Thyroid gland (tissue), 4 donors: ENCODE data around the gene FAM168A. TPM values are rescaled to one million over a fixed set of nuclear protein-coding genes. Genes with fewer than 3 reads are reported as not detected.

Experiments
- DNase-seq, 2 donors: peaks; one replicate each; pipeline ENCODE4 v3.0.0-alpha.2; 2019
- H3K27ac ChIP-seq, 3 donors: fragments of 200-600 bp; sonication (generic); 1 replicate in 2 of 3; 2 replicates in 1 of 3; pipeline ENCODE4 v1.5.1; 2016 to 2019; ENCODE audit warnings: mild to moderate bottlenecking in 1 of 3, moderate library complexity in 1 of 3
- H3K27me3 ChIP-seq: fragments of 200-600 bp; sonication (generic); one replicate; pipeline ENCODE4 v1.5.1; 2019
- H3K36me3 ChIP-seq, 2 donors: fragments of 200-600 bp; sonication (generic); one replicate each; pipeline ENCODE4 v1.5.1; 2016 to 2019
- H3K4me1 ChIP-seq, 2 donors: fragments of 200-600 bp; sonication (generic); one replicate each; pipeline ENCODE4 v1.5.1; 2017 to 2019
- H3K4me3 ChIP-seq, 3 donors: fragments of 200-600 bp; sonication (generic); replicated peaks in 1 of 3; 1 replicate in 2 of 3; 2 replicates in 1 of 3; pipeline ENCODE4 v1.5.1; 2016; ENCODE audit warnings: mild to moderate bottlenecking in 1 of 3
- H3K9me3 ChIP-seq: fragments of 200-600 bp; sonication (generic); one replicate; pipeline ENCODE4 v1.5.1; 2017
- POLR2A ChIP-seq, 2 donors: fragments of 450-650 bp; IDR thresholded peaks; one replicate each; pipeline ENCODE4 v1.6.1; 2017; ENCODE audit warnings: antibody characterized with exemption in 2 of 2, mild to moderate bottlenecking in 2 of 2, moderate library complexity in 1 of 2
- WGBS, 2 donors: methylation state at CpG; one replicate each; pipeline ENCODE4 v1.1.5; 2017; 5-methylcytosine and 5-hydroxymethylcytosine counted together
- intact Hi-C: fragments of 100-400 bp; cut with DNase I; formaldehyde crosslinking; loops from one replicate; pipeline ENCODE4 v1.15.1; 2023
- total RNA-seq, 4 donors: library from RNA; depleted of rRNA; stranded (reverse); fragments of >200 nt; gene quantifications; one replicate each; pipeline ENCODE4 v1.2.3, GENCODE V29; 2016
- TF ChIP-seq, protein P1 (sequence below), 6 experiments: fragments of 200-600 bp in 3 of 6; fragments of 450-650 bp in 3 of 6; sonication (generic) in 3 of 6; IDR thresholded peaks; one replicate each; pipeline ENCODE4 v1.5.1; 2016 to 2019; ENCODE audit warnings: antibody characterized with exemption in 6 of 6, mild to moderate bottlenecking in 2 of 6, inconsistent platforms in 1 of 6, moderate library complexity in 1 of 6

Gene FAM168A
- total RNA-seq, 4 donors from 2014 or later = 32.7 to 51.0 (median 40.2) TPM

DNA sequence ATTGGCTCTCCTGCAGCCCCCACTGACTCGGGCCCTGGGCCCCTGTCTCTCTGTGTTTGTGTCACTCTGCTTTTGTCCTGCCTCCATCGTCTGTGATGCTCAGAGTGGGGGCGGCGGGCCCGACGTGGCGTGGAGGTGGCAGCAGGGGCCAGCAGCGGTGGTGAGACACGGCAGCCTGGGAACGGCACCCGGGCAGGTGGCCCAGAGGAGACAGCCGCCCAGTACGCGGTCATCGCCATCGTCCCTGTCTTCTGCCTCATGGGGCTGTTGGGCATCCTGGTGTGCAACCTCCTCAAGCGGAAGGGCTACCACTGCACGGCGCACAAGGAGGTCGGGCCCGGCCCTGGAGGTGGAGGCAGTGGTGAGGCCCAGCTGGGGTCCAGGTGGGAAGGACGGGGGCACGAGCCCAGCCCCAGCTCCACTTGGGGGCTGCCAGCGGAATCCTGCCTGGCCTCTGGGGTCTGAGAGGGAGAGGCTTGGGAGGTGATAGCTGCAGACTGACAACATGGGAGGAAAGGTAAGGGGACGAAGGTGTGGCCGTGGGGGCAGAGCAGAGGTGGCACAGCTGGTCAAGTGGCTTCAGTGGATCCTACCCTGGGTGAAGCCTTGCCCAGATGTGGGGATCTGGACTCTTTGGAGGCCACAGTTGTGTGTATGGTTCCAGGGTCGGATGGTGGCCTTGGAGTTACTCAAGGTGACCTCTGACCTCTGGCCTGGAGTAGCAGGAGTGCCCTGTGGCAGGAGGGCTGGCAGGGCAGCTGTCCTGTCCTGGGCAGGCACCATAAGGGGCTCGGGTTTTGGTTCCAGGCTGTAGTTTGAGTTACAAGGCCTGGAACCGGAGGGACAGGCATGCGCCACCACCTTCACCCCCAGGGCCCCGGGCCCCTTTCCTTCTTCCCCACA lies 205.6 kb downstream of the FAM168A start:
- Histone ChIP-seq H3K9me3 (no peaks in the 10 kb centered on the region), H3K27me3 (no peaks in the 10 kb centered on the region), H3K27ac (no peak overlapping the region), H3K4me1 (peaks cover 3 to 10% of the 10 kb centered on the region in 2 donors), H3K4me3 (no peak overlapping the region), H3K36me3 (no peaks in the 10 kb centered on the region)
- DNase-seq = no peak
- TF ChIP-seq, protein P1, sequence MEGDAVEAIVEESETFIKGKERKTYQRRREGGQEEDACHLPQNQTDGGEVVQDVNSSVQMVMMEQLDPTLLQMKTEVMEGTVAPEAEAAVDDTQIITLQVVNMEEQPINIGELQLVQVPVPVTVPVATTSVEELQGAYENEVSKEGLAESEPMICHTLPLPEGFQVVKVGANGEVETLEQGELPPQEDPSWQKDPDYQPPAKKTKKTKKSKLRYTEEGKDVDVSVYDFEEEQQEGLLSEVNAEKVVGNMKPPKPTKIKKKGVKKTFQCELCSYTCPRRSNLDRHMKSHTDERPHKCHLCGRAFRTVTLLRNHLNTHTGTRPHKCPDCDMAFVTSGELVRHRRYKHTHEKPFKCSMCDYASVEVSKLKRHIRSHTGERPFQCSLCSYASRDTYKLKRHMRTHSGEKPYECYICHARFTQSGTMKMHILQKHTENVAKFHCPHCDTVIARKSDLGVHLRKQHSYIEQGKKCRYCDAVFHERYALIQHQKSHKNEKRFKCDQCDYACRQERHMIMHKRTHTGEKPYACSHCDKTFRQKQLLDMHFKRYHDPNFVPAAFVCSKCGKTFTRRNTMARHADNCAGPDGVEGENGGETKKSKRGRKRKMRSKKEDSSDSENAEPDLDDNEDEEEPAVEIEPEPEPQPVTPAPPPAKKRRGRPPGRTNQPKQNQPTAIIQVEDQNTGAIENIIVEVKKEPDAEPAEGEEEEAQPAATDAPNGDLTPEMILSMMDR (IDR thresholded peaks at IDR 0.05) = no peak
- no peak for TF ChIP-seq POLR2A (IDR thresholded peaks at IDR 0.05)
- intact Hi-C loops = loop anchor here (5.0 kb wide), 2 partner anchors 50 to 95 kb away; no protein-coding TSS in a partner anchor
- WGBS, 2 donors = 93 to 96% methylated on average over 12 to 15 of the region's 31 CpGs

DNA sequence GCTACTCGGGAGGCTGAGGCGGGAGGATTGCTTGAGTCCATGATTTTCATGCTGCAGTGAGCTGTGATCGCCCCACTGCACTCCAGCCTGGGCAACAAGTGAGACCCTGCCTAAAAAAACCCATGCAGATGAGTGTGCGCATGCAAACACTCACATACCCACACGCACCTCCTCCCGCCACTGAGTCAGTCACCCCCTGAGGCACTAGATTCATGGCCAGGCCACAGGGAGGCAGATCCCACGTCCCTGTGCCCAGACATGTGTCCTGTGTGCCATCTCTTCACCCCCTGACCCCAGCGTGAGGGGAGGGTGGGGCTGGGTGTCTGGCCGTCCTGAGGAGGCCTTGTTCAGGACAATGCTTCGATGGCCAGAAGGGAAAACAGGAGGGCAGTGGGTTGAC lies 206.2 kb downstream of the FAM168A start:
- H3K9me3 ChIP-seq = no peaks in the 10 kb centered on the region
- intact Hi-C loops = loop anchor here (5.0 kb wide), 2 partner anchors 49 to 94 kb away; no protein-coding TSS in a partner anchor
- H3K27me3 ChIP-seq = no peaks in the 10 kb centered on the region
- H3K4me3 ChIP-seq = no peak overlapping the region
- DNase-seq = no peak
- H3K27ac ChIP-seq = no peak overlapping the region
- 92 to 96% methylated on average over 10 of the region's 10 CpGs for WGBS, 2 donors
- no peaks in the 10 kb centered on the region for H3K36me3 ChIP-seq
- peaks cover 5 to 11% of the 10 kb centered on the region in 2 donors for H3K4me1 ChIP-seq
- TF ChIP-seq, protein P1 (IDR thresholded peaks at IDR 0.05) = no peak
- TF ChIP-seq POLR2A (IDR thresholded peaks at IDR 0.05) = no peak

DNA sequence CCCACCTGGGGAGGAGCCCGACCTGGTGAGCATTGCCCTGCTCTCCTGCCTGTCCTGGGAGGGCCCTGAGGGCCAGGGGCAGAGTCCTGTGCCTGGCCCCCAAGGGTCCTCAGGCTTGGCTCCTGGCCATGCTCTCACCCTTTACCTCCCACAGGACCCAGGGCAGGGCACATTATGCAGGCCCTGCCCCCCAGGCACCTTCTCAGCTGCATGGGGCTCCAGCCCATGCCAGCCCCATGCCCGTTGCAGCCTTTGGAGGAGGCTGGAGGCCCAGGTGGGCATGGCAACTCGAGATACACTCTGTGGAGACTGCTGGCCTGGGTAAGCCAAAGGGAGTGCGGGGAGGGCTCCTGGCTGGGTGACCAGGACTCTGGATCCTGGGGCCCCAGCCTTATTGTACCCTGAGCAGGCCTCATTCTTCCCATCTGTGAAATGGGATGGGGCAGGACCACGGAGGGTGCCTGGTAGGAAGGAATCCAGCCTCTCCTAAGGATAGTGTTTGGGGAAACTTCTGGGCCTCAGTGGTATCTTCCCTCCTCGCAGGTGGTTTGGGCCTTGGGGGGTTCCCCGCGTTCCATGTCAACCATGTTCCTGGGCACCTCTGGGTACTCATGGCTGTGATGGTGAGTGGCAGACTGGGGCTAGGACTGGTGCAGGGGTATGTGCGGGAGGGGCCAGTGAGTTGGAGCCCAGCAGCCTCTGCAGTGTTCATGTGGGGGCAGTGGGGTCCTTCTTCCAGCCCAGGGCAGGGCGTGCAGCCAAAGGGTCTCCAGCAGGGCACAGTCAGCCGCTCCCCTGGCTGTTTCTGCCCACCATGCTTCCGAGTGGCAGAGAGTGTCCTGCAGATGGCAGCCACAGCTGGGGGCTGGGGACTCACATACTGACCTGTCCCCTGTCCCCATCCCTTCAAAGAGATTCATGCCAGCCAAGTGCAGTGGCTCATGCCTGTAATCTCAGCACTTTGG lies 207.0 kb downstream of the FAM168A start:
- Histone ChIP-seq H3K27ac (no peak overlapping the region), H3K36me3 (no peaks in the 10 kb centered on the region), H3K27me3 (no peaks in the 10 kb centered on the region), H3K4me3 (no peak overlapping the region), H3K9me3 (no peaks in the 10 kb centered on the region), H3K4me1 (peaks cover 5 to 15% of the 10 kb centered on the region in 2 donors)
- TF ChIP-seq, protein P1 (IDR thresholded peaks at IDR 0.05) = no peak
- TF ChIP-seq POLR2A (IDR thresholded peaks at IDR 0.05) = no peak
- 72 to 89% methylated on average over 3 to 6 of the region's 12 CpGs for WGBS, 2 donors
- DNase-seq = no peak
- intact Hi-C loops = loop anchor here (5.0 kb wide), 2 partner anchors 49 to 94 kb away; no protein-coding TSS in a partner anchor

DNA sequence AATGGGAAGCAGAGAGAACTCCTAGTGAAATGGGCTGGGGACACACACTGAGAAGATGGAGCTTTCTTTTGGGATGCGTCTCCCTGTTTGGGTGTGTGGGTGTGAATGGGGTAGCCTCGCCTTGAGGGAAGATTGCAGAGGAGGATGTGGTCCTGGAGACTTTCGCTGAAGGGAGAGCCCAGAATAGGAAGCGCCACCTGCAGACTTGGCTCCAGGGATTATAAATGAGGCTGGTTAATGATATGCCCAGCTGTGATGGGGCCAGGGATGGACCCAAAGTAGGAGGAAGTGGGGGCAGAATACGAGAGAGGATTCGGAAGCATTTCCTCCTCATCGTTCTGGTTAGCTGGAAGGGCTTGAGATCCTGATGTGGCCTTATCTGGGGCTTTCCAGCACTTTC lies 208.0 kb downstream of the FAM168A start:
- peaks cover 5 to 16% of the 10 kb centered on the region in 2 donors for H3K4me1 ChIP-seq
- no peak overlapping the region for H3K4me3 ChIP-seq
- 88 to 92% methylated on average over 7 of the region's 7 CpGs for WGBS, 2 donors
- no peak overlapping the region for H3K27ac ChIP-seq
- TF ChIP-seq, protein P1 (IDR thresholded peaks at IDR 0.05) = no peak
- no peak for TF ChIP-seq POLR2A (IDR thresholded peaks at IDR 0.05)
- intact Hi-C loops = loop anchor here (5.0 kb wide), 2 partner anchors 48 to 93 kb away; no protein-coding TSS in a partner anchor
- H3K27me3 ChIP-seq = no peaks in the 10 kb centered on the region
- no peaks in the 10 kb centered on the region for H3K36me3 ChIP-seq
- no peaks in the 10 kb centered on the region for H3K9me3 ChIP-seq
- DNase-seq = no peak
